ENCODE data around the gene VAV3.
A peak's percentile ranks its signal among the peaks of the same experiment; 100 is the strongest.
"Not testable (repeated sequence)": the region's sequence is repeated elsewhere in the genome, so short reads cannot be mapped to it uniquely, and the experiment has no call there.

Gene VAV3

GRCh38 chr1:107851418-107851817 lies 113.6 kb downstream of the VAV3 start:
- POLR2A ChIA-PET (ENCODE audit: low non-redundant PET), result no interaction called here
- CTCF ChIA-PET, result interaction anchor here (0.7 kb wide), 1 partner anchor 738 kb away, joined by 5 read pairs; no protein-coding TSS in a partner anchor
- no peak overlapping the region for H3K27ac ChIP-seq
- DNase-seq (ENCODE audit: low spot score), result no peak
- no peak for TF ChIP-seq CTCF (conservative IDR thresholded peaks at IDR 0.05; ENCODE audit: low read depth)

- CTCF ChIA-PET; POLR2A ChIA-PET (ENCODE audit: low non-redundant PET); DNase-seq (ENCODE audit: low spot score); H3K27ac ChIP-seq: not testable (repeated sequence)
Observed at GRCh38 chr1:107844541-107845194, 120.3 kb downstream of the VAV3 start.

DNA sequence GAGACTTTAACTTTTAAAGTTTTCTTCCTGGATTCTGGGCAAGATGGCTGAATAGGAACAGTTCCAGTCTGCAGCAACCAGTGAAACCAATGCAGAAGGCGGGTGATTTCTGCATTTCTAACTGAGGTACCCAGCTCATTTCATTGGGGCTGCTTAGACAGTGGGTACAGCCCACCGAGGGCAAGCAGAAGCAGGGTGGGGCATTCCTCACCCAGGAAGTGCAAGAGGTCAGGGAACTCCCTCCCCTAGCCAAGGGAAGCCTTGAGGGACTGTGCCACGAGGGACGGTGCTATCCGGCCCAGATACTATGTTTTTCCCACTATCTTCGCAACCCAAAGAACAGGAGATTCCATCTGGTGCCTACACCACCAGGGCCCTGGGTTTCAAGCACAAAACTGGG lies 121.0 kb downstream of the VAV3 start:
- ChIA-PET POLR2A (ENCODE audit: low non-redundant PET) (no interaction called here), CTCF (no interaction called here)
- no peak for DNase-seq (ENCODE audit: low spot score)
- TF ChIP-seq CTCF (conservative IDR thresholded peaks at IDR 0.05; ENCODE audit: low read depth), result no peak
- no peak overlapping the region for H3K27ac ChIP-seq

DNA sequence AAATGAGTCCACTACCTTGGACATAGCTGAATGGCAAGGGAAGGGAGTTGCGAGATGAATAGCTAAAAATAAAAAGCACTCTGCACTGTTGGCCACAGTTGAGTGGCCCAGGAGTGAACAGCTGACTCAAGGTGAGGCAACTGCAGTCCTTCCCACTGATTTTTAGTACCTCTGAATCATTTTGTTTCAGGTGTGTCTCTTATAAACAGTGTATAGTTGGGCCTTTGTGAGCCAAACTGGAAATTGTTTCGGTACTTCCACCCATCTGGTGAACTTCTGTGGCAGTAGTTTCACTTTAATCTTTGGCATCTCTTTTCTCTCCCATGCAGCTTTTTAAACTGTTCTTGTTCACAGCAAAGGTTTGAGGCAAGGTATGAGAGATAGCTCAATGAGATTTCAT lies 122.7 kb downstream of the VAV3 start:
- POLR2A ChIA-PET (ENCODE audit: low non-redundant PET), result no interaction called here
- H3K27ac ChIP-seq, result no peak overlapping the region
- CTCF ChIA-PET, result interaction anchor here (0.6 kb wide), 1 partner anchor 114 kb away, joined by 4 read pairs; no protein-coding TSS in a partner anchor
- peak; percentile 3 for DNase-seq (ENCODE audit: low spot score)
- no peak for TF ChIP-seq CTCF (conservative IDR thresholded peaks at IDR 0.05; ENCODE audit: low read depth)

GRCh38 chr1:107840725-107841124 lies 124.3 kb downstream of the VAV3 start:
- no peak for DNase-seq (ENCODE audit: low spot score)
- ChIA-PET CTCF (interaction anchor here (0.7 to 0.8 kb wide), 2 partner anchors 509 to 1219 kb away, joined by 3 to 5 read pairs; no protein-coding TSS in a partner anchor), POLR2A (ENCODE audit: low non-redundant PET) (no interaction called here)
- no peak for TF ChIP-seq CTCF (conservative IDR thresholded peaks at IDR 0.05; ENCODE audit: low read depth)
- H3K27ac ChIP-seq, result no peak overlapping the region

DNA sequence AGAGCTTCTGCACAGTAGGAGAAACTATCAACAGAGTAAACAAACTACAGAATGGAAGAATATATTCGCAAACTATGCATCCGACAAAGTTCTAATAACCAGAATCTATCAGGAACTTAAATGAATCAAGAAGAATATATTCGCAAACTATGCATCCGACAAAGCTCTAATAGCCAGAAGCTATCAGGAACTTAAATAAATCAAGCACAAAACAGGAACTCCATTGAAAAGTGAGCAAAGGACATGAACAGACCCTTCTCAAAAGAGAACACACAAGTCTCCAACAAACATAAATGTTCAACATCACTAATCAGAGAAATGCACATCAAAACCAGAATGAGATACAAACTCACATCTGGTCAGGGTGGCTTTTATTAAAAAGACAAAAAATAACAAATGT lies 126.9 kb downstream of the VAV3 start:
- no peak for TF ChIP-seq CTCF (conservative IDR thresholded peaks at IDR 0.05; ENCODE audit: low read depth)
- H3K27ac ChIP-seq, result no peak overlapping the region
- ChIA-PET CTCF (no interaction called here), POLR2A (ENCODE audit: low non-redundant PET) (no interaction called here)
- DNase-seq (ENCODE audit: low spot score), result no peak

DNA sequence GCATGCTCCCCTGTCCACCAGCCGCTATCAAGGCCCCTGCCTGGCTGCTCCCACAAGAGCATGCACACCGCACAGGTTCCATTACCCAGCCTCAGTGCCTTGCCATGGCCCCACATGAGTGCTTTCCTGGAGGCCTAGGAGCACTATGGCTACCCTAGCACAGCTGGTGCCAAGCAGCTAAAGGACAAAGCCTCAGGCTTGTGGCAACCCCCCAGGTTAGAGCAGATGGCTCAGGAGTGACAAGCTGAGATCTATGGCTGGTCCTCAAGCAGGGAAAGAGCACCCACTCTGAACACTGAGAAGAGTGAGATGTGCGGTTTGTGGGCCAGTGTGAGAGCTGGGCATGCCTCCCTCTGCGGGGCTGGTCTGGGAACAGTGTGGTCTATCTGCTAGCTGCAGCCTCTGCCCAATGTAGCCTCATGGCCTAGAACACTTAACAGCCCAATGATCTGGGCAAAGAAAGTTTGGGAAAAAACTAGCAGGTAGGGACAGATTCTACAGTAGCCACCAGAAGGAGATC lies 129.8 kb downstream of the VAV3 start:
- POLR2A ChIA-PET (ENCODE audit: low non-redundant PET), result no interaction called here
- CTCF ChIA-PET, result interaction anchor here (1.3 kb wide), 1 partner anchor 53 kb away, joined by 4 read pairs; no protein-coding TSS in a partner anchor
- H3K27ac ChIP-seq, result no peak overlapping the region
- TF ChIP-seq CTCF (conservative IDR thresholded peaks at IDR 0.05; ENCODE audit: low read depth), result no peak
- DNase-seq (ENCODE audit: low spot score), result no peak
